ENCODE measurements around the gene PTPRM.

PTPRM gene

GRCh38 chr18:8196238-8196637 is 629.1 kb downstream of the PTPRM start:
- no peak for DNase-seq

- DNase-seq, result no peak
Measured at GRCh38 chr18:8197499-8197898, 630.4 kb downstream of the PTPRM start.

DNA sequence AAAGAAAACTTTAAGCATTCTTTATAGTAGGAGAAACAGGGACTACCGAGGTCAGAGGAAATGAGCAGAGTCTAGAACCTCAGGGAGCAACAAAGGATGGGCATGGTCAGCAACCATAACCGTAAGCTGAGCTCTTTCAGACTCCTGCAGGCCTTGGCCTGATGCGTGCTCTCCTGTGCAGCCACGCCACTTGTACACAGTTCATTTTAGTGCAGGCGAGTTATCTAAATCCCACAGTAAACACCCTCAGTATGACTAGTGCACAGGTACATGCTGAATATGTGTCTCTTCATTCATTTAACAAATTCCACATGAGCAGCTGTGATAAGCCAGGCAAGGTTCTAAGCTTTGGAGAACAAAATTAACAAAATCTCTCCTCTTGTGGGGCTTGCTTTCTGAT is 640.9 kb downstream of the PTPRM start:
- no peak for DNase-seq

DNA sequence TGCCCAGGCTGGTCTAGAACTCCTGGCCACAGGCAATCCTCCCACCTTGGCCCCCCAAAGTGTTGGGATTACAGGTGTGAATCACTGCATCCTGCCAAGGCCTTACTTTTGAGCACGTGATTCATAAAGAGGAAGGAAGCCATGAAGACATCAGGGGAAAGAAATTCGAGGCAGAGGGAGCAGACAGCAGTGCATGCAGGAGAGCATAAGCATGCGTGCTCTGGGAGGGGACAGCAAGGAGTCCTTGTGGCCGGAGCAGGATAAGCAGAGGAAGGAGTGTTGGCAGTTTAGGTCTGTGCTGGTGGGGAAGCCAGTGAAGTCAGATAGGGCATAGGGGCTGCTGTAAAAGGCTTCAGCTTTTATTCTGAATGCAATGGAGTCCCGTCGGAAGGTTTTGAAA is 641.6 kb downstream of the PTPRM start:
- no peak for DNase-seq

- no peak for DNase-seq
Measured at GRCh38 chr18:8212896-8213780, 646.0 kb downstream of the PTPRM start.

- no peak for DNase-seq
Measured at GRCh38 chr18:8215741-8216140, 648.6 kb downstream of the PTPRM start.

DNA sequence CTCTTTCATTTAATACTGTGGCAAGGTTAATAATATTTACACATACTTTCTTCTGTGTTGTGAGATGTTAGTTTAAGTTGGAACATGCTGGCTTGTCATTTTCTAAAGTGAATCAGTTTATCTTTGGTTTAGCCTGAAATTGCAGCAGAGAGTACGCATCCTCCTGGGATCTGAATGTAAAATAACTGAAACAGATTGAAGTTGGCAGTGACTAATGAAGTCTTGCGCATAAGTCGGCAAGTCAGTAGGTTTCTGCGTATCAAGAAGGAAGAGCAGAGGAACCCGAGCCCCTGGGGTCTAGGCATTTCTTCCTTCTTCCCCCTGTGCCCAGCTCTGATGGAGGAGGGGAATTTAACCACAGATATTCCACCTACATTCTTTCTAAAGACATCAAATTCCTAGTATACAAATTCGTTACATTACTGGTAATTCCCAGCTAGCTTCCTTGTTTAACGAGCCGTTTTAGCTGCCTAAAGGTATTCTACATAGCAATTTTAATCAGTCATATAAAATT is 650.0 kb downstream of the PTPRM start:
- DNase-seq, result no peak

- DNase-seq, result no peak
Measured at GRCh38 chr18:8218197-8218596, 651.1 kb downstream of the PTPRM start.

GRCh38 chr18:8221452-8221851 is 654.3 kb downstream of the PTPRM start:
- no peak for DNase-seq

DNA sequence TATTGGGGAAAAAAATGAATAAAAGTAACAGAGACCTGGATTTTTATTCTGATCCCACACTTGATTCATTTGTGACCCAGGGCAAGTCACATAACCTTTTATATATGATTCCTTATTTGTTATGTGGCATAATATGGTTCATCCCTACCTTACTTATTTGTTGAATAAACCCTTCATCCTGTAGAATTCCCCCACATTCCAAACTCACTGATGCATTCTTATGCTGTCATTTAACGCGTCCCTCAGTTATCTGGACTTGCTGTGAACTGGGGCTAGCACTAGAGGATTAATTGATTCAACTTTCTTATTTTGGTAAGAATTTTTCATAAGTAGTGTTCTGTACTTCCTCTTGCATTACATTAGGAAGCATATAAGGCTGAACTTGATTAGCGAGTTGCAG is 657.5 kb downstream of the PTPRM start:
- DNase-seq, result no peak

GRCh38 chr18:8229040-8229439 is 661.9 kb downstream of the PTPRM start:
- no peak for DNase-seq

DNA sequence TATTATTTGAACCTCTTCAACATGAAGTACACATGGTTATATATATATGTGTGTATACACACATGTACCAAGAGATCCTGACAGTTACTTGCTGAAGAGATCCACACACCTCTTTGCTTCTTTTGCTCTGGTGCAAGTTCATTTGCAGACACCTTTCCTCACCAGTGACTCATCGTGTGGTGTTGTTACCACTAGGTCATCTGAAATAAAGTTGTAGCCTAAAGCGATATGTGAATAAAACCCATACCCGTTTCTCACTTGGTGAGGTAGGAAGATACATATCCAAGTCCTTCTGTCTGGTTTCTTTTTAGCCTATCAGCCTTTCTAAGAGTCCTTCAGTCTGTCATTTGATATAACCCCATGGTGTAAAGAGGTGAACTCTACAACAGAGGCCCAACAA is 662.7 kb downstream of the PTPRM start:
- DNase-seq, result no peak

- DNase-seq, result no peak
Measured at GRCh38 chr18:8231316-8231715, 664.2 kb downstream of the PTPRM start.

DNA sequence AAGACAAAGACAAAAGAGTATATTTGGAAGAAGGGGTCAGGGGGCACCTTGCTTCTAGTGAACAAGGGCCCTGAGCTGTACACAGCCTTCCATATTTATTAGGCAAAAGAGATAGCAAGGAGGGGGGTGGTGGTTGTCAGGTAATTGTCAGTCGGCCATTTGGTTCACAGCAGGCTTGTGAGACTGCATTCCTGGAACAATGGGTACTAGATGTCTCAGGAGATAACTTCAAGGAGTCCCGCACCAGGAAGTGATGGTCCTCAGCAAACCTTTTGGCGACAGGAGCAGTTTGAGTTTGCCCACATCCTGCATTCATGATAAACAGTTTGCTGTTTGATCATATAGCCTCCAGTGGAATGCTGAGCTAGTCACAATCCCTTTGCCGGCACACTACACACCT is 665.7 kb downstream of the PTPRM start:
- no peak for DNase-seq

GRCh38 chr18:8235894-8236293 is 668.8 kb downstream of the PTPRM start:
- no peak for DNase-seq

DNA sequence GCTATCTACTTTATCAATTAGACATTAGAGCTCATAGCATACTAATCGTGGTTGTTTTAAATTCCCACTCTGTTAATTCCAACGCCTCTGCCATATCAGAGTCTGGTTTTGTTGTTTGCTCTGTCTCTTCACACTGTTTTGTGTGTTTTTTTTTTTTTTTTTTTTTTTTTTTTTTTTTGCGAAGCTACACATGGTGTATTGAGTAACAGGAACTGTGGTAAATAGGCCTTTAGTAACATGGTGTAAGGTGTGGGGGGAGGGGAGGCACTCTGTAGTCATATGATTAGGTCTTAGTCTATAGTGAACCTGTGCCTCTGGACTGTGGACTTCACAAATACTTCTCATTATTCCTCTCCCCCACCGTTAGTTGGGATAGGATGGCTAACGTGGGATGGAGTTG is 671.4 kb downstream of the PTPRM start:
- DNase-seq, result no peak

DNA sequence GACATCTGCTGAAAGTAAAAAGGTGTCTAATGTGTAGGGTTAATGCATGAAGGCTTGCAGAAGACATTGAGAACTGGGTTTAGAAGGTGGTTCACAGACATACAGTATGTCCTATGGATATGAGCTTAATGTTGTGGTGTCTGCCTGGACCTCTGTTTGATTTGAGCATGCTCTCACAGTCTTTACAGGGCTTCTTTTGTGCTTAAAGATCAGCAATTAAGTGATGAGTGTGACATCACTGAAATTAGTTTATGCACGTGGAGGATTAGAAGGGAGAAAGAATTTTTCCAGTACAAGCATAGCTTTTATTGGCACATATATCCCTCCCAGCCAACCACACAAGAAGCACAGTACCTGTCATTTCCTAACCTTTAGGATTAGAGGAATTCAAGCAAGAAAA is 674.6 kb downstream of the PTPRM start:
- DNase-seq, result no peak

GRCh38 chr18:8242151-8242696 is 675.1 kb downstream of the PTPRM start:
- no peak for DNase-seq

DNA sequence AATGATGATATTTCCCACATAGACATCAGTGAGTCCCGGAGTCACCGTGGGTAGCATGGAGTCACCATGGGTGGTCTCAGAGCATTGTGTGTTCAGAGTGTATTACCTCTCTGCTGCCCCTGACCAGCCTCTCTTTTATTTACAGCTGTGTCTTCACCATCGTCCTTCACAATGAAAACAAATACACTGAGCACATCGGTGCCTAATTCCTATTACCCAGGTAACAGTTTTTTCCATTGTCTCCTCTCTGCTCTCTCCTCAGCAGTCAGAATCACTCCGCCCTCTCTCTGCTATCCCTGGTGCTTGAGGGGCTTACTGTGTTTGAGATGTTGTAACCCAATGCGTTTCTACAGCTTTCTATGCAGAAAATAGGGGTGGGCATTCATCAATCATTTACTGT is 680.6 kb downstream of the PTPRM start:
- no peak for DNase-seq

- DNase-seq, result no peak
Measured at GRCh38 chr18:8248576-8248975, 681.5 kb downstream of the PTPRM start.

DNA sequence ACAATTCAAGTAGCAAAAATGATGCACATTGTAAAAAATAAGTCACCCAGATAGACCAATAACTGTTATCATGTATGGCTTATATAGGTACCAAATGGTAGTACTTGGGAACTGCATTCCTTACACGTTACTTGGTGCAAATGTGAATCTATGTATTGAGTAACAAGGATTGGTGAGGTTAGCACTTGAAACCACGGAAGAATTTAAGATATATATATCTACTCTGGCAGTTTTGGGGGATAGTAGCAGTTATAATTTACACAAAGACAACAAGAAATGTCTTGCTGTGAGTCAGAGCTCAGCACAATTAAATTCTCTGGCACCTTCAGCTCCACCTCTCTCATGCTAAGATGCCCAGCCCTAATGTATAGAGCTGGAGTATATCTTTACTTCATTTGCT is 682.7 kb downstream of the PTPRM start:
- DNase-seq, result no peak

GRCh38 chr18:8252371-8252770 is 685.3 kb downstream of the PTPRM start:
- no peak for DNase-seq

DNA sequence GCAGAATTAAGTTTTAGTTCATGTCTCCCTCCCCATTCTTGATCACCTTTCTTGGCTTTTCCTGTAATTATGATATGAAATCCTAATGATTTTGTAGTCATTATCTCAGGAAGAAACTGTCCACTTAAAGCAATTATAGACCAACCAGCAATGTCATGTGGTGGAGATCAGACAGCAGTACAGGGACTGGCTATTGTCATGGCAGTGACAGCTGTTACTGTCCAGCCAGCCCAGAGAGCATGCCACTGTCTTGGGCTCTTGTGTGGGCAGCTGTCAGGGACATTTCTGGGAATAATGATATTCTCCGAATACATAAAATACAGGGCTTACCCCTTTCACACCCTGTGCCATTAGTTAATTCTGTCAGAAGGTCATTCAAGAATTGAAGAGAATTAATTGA is 686.8 kb downstream of the PTPRM start:
- no peak for DNase-seq

DNA sequence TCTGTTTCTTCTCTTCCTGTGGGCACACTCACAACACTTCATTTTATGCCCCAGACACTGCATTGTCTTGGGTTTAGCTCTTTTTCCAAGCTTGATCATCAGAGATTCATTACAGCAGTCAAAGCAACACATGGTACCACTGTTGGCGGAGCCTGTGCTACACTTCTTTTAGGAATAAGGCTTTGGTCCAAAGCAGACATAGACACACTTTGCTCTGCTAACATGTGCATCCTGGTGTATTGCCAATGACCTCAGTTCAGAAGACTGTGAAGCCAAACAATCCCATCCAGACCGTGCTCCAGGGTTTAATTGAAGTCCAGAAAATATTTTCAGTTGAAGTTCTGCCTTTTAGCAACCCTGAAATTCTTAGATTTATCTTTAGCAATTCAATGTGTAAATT is 687.5 kb downstream of the PTPRM start:
- no peak for DNase-seq
